ENCODE results near the gene PHACTR4.
"Not testable (repeated sequence)": the region's sequence is repeated elsewhere in the genome, so short reads cannot be mapped to it uniquely, and the experiment has no call there.

PHACTR4 gene

GRCh38 chr1:28370239-28371009 is 884 bp downstream of the PHACTR4 start:
- DNase-seq (ENCODE audit: low spot score), result peak; percentile 56

GRCh38 chr1:28371010-28371377 is 1.5 kb downstream of the PHACTR4 start:
- no peak for DNase-seq (ENCODE audit: low spot score)

GRCh38 chr1:28373450-28373849 is 3.9 kb downstream of the PHACTR4 start:
- DNase-seq (ENCODE audit: low spot score), result not testable (repeated sequence)

- no peak for DNase-seq (ENCODE audit: low spot score)
Measured at GRCh38 chr1:28374297-28374696, 4.8 kb downstream of the PHACTR4 start.

- DNase-seq (ENCODE audit: low spot score), result not testable (repeated sequence)
Measured at GRCh38 chr1:28375598-28375997, 6.1 kb downstream of the PHACTR4 start.

GRCh38 chr1:28376195-28376594 is 6.7 kb downstream of the PHACTR4 start:
- DNase-seq (ENCODE audit: low spot score), result not testable (repeated sequence)

- no peak for DNase-seq (ENCODE audit: low spot score)
Measured at GRCh38 chr1:28378906-28379305, 9.4 kb downstream of the PHACTR4 start.

GRCh38 chr1:28380394-28380793 is 10.9 kb downstream of the PHACTR4 start:
- DNase-seq (ENCODE audit: low spot score), result no peak

GRCh38 chr1:28383785-28384184 is 14.2 kb downstream of the PHACTR4 start:
- DNase-seq (ENCODE audit: low spot score), result not testable (repeated sequence)

- no peak for DNase-seq (ENCODE audit: low spot score)
Measured at GRCh38 chr1:28392027-28392652, 22.6 kb downstream of the PHACTR4 start.

GRCh38 chr1:28394136-28394535 is 24.6 kb downstream of the PHACTR4 start:
- no peak for DNase-seq (ENCODE audit: low spot score)

GRCh38 chr1:28395181-28395580 is 25.6 kb downstream of the PHACTR4 start:
- no peak for DNase-seq (ENCODE audit: low spot score)

- no peak for DNase-seq (ENCODE audit: low spot score)
Measured at GRCh38 chr1:28401760-28402159, 32.2 kb downstream of the PHACTR4 start.

- no peak for DNase-seq (ENCODE audit: low spot score)
Measured at GRCh38 chr1:28409090-28409489, 39.5 kb downstream of the PHACTR4 start.

- DNase-seq (ENCODE audit: low spot score), result no peak
Measured at GRCh38 chr1:28411656-28412055, 42.1 kb downstream of the PHACTR4 start.

GRCh38 chr1:28412731-28413130 is 43.2 kb downstream of the PHACTR4 start:
- DNase-seq (ENCODE audit: low spot score), result no peak

- DNase-seq (ENCODE audit: low spot score), result peak; percentile 34
Measured at GRCh38 chr1:28416509-28417194, 47.1 kb downstream of the PHACTR4 start.

- DNase-seq (ENCODE audit: low spot score), result no peak
Measured at GRCh38 chr1:28417441-28417922, 47.9 kb downstream of the PHACTR4 start.

- DNase-seq (ENCODE audit: low spot score), result no peak
Measured at GRCh38 chr1:28417926-28418637, 48.5 kb downstream of the PHACTR4 start.

- no peak for DNase-seq (ENCODE audit: low spot score)
Measured at GRCh38 chr1:28421744-28422143, 52.2 kb downstream of the PHACTR4 start.

- DNase-seq (ENCODE audit: low spot score), result no peak
Measured at GRCh38 chr1:28426831-28427230, 57.3 kb downstream of the PHACTR4 start.

- DNase-seq (ENCODE audit: low spot score), result no peak
Measured at GRCh38 chr1:28428012-28428411, 58.5 kb downstream of the PHACTR4 start.
